Activated CD8-positive, alpha-beta memory T cell treated with anti-CD3 and anti-CD28 coated beads, Interleukin-2, amount 50 U/mL, for 24 hours (primary cell): Measurements from ENCODE around the gene ZNF281.
"Not testable (repeated sequence)": the region's sequence is repeated elsewhere in the genome, so short reads cannot be mapped to it uniquely, and the experiment has no call there.

Source experiments
- DNase-seq: peaks from one replicate; pipeline ENCODE4 v3.0.0-alpha.2; 2020; ENCODE audit errors: extremely low read depth

ZNF281 gene

DNA sequence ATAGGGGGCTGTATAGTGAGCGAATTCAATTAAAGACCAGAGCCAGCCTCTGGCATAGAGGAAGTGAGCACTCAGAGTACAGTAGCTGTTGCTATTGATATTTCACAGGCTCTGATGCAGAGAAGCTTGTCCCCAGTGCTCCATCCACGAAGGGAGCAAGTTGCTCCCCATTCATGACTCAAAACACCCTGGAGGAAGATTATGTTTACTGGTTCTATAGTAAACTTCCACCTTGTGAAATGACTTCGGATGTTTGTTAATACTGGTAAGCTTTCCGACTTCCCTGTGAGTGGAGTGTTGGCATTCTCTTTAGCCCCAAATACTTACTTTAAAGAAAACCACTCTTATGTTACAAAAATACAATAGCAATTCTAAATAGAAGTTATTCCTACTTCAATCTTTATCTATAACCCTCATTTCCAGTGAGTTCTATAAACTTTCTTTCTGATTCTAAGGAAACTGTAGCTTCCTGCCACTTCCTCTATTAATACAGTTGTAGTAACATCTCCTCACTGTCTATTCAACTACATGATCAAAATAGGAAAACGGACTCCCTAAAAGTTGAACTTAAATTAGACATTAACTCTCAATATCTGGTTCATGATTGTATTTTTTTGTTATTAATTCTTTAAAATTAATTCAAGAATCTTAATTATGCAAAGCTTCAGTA lies 46.4 kb downstream of the ZNF281 start:
- DNase-seq: no peak

DNA sequence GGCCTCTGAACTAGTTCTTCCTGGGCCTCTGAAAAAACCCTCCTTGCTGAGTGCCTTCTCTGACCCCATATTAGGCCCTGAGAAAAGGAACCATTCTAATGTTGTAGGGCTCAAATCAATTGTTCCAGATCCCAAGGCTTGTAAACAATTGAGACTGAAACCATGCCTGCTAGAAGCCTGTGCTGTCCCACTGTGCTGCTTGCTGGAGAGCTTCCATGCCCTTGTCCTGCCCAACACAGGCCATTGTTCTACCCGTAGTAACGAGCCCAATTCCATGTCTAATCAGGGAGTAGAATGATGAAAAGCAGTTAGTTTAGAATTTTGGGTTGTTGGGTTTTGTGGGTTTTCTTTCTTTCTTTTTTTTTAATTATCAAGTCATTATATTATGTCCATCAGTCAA lies 47.4 kb downstream of the ZNF281 start:
- DNase-seq: no peak

DNA sequence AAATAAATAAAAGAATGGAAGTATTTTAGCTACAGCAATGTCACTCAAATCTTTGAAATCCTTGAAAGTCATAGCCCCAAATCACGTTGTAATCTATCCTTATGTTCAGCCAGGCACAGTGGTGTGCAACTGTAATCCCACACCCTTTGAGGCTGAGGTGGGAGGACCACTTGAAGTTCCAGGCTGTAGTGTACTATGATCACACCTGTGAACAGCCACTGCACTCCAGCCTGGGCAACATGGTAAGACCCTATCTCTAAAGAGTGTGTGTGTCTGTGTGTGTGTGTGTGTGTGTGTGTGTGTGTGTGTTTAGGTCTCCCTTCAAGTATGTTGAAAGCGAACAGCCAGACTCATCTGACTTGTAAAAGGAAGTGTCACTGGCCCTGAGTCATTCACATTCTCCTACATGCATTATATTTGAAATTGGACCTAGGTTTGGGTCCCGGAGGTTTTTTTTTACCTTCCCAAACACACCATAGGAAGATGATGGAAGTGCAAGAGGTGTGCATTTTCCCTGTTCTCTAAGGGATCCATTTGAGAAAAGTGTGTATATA lies 50.1 kb downstream of the ZNF281 start:
- no peak for DNase-seq

GRCh38 chr1:200357925-200358324 lies 51.9 kb downstream of the ZNF281 start:
- not testable (repeated sequence) for DNase-seq

- no peak for DNase-seq
These were observed 54.0 kb downstream of the ZNF281 start for GRCh38 chr1:200355801-200356200.
